ENCODE measurements around the gene PRMT6. TPM values are rescaled to one million over a fixed set of nuclear protein-coding genes. Genes with fewer than 3 reads are reported as not detected.
"Not testable (repeated sequence)": the region's sequence is repeated elsewhere in the genome, so short reads cannot be mapped to it uniquely, and the experiment has no call there.

The PRMT6 gene
- polyA plus RNA-seq, 2 of the 4 experiments (the other 2 are of a cell fraction): not detected

DNA sequence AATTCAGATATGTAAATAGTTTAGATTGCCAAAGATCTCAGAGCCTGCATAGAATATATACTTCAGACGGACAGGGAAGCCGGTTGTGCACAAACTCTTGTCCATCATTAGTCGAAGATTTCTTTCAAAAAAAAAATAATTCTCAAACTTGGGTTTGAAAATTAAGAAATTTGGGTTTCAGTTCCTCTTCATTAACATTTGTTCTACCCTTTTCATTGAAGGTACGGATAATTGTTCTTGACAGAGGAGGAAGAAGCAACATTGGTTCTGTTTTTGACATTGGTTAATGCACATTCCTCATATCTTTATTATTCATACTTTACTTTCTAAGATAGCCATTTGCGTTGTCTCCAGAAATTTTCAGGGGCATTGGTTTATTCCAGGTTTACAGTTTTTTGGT is 38.0 kb upstream of the PRMT6 start:
- ChIA-PET CTCF (no interaction called here), POLR2A (no interaction called here)
- TF ChIP-seq HOXB5 (CRISPR knock-in tag; IDR thresholded peaks at IDR 0.05) (no peak), PHF8 (IDR thresholded peaks at IDR 0.05; ENCODE audit: borderline replicate concordance, low read depth) (no peak), CHD4 (IDR thresholded peaks at IDR 0.05; ENCODE audit: borderline replicate concordance) (no peak), SMC3 (IDR thresholded peaks at IDR 0.05) (no peak), EHMT2 (IDR thresholded peaks at IDR 0.05; ENCODE audit: low read depth) (no peak), FOXS1 (CRISPR knock-in tag; IDR thresholded peaks at IDR 0.05) (no peak), MAZ (IDR thresholded peaks at IDR 0.05; ENCODE audit: borderline replicate concordance, low read depth, low read length) (no peak), JUN (IDR thresholded peaks at IDR 0.05) (no peak)
- TF ChIP-seq, protein P1, sequence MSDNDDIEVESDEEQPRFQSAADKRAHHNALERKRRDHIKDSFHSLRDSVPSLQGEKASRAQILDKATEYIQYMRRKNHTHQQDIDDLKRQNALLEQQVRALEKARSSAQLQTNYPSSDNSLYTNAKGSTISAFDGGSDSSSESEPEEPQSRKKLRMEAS (IDR thresholded peaks at IDR 0.05): no peak
- TF ChIP-seq, protein P2, sequence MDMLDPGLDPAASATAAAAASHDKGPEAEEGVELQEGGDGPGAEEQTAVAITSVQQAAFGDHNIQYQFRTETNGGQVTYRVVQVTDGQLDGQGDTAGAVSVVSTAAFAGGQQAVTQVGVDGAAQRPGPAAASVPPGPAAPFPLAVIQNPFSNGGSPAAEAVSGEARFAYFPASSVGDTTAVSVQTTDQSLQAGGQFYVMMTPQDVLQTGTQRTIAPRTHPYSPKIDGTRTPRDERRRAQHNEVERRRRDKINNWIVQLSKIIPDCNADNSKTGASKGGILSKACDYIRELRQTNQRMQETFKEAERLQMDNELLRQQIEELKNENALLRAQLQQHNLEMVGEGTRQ (IDR thresholded peaks at IDR 0.05): no peak
- Histone ChIP-seq H3K9me3 (no peaks in the 10 kb centered on the region), H3K4me3 (no peak overlapping the region), H3K4me1 (no peaks in the 10 kb centered on the region), H3K4me2 (no peak overlapping the region), H3K27ac (no peak overlapping the region)
- WGBS (ENCODE audit: missing lambda C conversion rate): 21% methylated on average over 5 of the region's 5 CpGs
- ATAC-seq (no peak), FAIRE-seq (no peak), DNase-seq (ENCODE audit: low read depth in 1 of 2, low spot score in 1 of 2) (no peak)

DNA sequence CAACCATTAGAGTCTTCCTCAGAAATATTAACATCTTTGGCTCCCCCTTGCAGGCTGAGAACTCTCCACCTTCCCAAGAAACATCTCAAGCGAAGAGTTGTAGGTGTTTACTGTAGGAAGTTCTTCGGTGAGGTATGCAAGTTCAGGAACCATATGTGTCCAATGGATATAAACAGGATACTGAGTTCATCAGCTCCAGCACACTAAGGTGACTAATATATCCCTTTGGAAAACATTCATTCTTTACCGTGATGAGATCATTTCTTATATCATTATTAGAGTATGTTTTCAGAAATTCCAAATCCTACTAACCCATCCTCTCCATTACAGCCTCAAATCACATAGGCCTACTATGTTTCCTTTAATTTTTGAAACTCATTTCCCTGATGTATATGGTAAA is 37.3 kb upstream of the PRMT6 start:
- ATAC-seq: no peak
- no peak for TF ChIP-seq POLR2A (IDR thresholded peaks at IDR 0.05; ENCODE audit: low read length)
- TF ChIP-seq, protein P3, sequence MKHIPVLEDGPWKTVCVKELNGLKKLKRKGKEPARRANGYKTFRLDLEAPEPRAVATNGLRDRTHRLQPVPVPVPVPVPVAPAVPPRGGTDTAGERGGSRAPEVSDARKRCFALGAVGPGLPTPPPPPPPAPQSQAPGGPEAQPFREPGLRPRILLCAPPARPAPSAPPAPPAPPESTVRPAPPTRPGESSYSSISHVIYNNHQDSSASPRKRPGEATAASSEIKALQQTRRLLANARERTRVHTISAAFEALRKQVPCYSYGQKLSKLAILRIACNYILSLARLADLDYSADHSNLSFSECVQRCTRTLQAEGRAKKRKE (CRISPR knock-in tag; IDR thresholded peaks at IDR 0.05; ENCODE audit: low read depth): no peak
- TF ChIP-seq RFX5 (IDR thresholded peaks at IDR 0.05): no peak
- TF ChIP-seq CBX2 (IDR thresholded peaks at IDR 0.05; ENCODE audit: borderline replicate concordance, low read depth): no peak
- TF ChIP-seq, protein P1 (IDR thresholded peaks at IDR 0.05): no peak
- TF ChIP-seq ZNF302 (CRISPR knock-in tag; IDR thresholded peaks at IDR 0.05): no peak
- TF ChIP-seq HDAC2 (IDR thresholded peaks at IDR 0.05): no peak
- CTCF ChIA-PET: no interaction called here
- H3K4me2 ChIP-seq: no peak overlapping the region
- no peak overlapping the region for H3K4me3 ChIP-seq
- FAIRE-seq: no peak
- 26% methylated on average over 3 of the region's 3 CpGs for WGBS (ENCODE audit: missing lambda C conversion rate)
- H3K27ac ChIP-seq: no peak overlapping the region
- no peaks in the 10 kb centered on the region for H3K4me1 ChIP-seq
- POLR2A ChIA-PET: no interaction called here
- H3K9me3 ChIP-seq: no peaks in the 10 kb centered on the region
- no peak for DNase-seq (ENCODE audit: low read depth in 1 of 2, low spot score in 1 of 2)

DNA sequence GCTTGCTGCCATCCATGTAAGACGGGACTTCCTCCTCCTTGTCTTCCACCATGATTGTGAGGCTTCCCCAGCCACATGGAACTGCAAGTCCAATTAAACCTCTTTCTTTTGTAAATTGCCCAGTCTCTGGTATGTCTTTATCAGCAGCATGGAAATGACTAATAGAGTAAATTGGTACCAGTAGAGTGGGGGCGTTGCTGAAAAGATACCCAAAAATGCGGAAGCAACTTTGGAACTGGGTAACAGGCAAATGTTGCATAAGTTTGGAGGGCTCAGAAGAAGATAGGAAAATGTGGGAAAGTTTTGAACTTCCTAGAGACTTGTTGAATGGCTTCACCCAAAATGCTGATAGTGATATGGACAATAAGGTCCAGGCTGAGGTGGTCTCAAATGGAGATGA is 17.6 kb upstream of the PRMT6 start:
- CTCF ChIA-PET; H3K27ac ChIP-seq; ATAC-seq; H3K4me2 ChIP-seq; H3K4me1 ChIP-seq; H3K9me3 ChIP-seq; DNase-seq (ENCODE audit: low read depth in 1 of 2, low spot score in 1 of 2); POLR2A ChIA-PET; FAIRE-seq; H3K4me3 ChIP-seq: not testable (repeated sequence)
- 0% methylated on average over 3 of the region's 3 CpGs for WGBS (ENCODE audit: missing lambda C conversion rate)

DNA sequence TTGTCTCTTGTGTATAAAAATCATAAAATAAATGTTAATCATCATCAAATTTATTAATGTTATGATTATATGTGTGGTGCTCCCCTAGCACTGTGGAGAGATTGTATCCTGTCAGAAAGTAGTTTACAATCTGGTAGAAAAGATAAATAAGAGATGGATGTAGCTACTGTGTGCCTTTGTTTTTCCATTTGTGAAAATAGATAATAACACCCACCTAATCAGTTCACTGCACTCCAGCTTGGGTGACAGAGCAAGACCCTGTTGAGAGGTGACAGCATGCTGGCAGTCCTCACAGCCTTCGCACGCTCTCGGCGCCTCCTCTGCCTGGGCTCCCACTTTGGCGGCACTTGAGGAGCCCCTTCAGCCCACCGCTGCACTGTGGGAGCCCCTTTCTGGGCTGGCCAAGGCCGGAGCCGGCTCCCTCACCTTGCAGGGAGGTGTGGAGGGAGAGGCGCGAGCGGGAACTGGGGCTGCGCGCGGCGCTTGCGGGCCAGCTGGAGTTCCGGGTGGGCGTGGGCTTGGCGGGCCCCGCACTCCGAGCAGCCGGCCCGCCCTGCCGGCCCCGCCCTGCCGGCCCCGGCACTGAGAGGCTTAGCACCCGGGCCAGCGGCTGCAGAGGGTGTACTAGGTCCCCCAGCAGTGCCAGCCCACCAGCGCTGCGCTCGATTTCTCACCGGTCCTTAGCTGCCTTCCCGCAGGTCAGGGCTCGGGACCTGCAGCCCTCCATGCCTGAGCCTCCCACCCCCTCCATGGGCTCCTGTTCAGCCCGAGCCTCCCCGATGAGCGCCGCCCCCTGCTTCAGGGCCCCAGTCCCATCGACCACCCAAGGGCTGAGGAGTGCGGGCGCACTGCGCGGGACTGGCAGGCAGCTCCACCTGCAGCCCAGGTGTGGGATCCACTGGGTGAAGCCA is 11.9 kb upstream of the PRMT6 start:
- H3K4me2 ChIP-seq; ATAC-seq; H3K4me1 ChIP-seq; DNase-seq (ENCODE audit: low read depth in 1 of 2, low spot score in 1 of 2); H3K9me3 ChIP-seq; CTCF ChIA-PET; H3K27ac ChIP-seq; POLR2A ChIA-PET; FAIRE-seq; H3K4me3 ChIP-seq: not testable (repeated sequence)
- WGBS (ENCODE audit: missing lambda C conversion rate): no CpG with 5 or more reads among the region's 44 CpGs
